Breast epithelium (tissue), 4 donors: Measurements from ENCODE around the gene BPGM. TPM values are rescaled to one million over a fixed set of nuclear protein-coding genes. Genes with fewer than 3 reads are reported as not detected.

Experiments used
- DNase-seq, 2 donors: peaks; one replicate each; pipeline ENCODE4 v3.0.0-alpha.2; 2019; ENCODE audit warnings: low spot score in 2 of 2
- H3K27ac ChIP-seq, 2 donors: fragments of 200-600 bp; sonication (generic) in 1 of 2; one replicate each; pipeline ENCODE4 v1.5.1; 2016 to 2019; ENCODE audit warnings: mild to moderate bottlenecking in 1 of 2
- H3K27me3 ChIP-seq, 2 donors: fragments of 200-600 bp; sonication (generic) in 1 of 2; one replicate each; pipeline versions ENCODE4 v1.5.1 to v1.6.0; 2017 to 2019; ENCODE audit warnings: control low read depth in 1 of 2, mild to moderate bottlenecking in 1 of 2
- H3K36me3 ChIP-seq: fragments of 200-600 bp; one replicate; pipeline ENCODE4 v1.5.1; 2019
- H3K4me1 ChIP-seq, 2 donors: fragments of 200-600 bp; sonication (generic); one replicate each; pipeline ENCODE4 v1.5.1; 2016 to 2019; ENCODE audit warnings: control low read depth in 1 of 2
- H3K4me3 ChIP-seq, 3 donors: fragments of 200-600 bp; sonication (generic); 1 replicate in 2 of 3; 2 replicates in 1 of 3; pipeline ENCODE4 v1.5.1; 2016 to 2019; ENCODE audit warnings: mild to moderate bottlenecking in 3 of 3, moderate library complexity in 2 of 3
- H3K9me3 ChIP-seq, 2 donors: fragments of 200-600 bp; sonication (generic) in 1 of 2; one replicate each; pipeline ENCODE4 v1.5.1; 2016 to 2019; ENCODE audit warnings: control low read depth in 1 of 2
- POLR2A ChIP-seq: fragments of 450-650 bp; IDR thresholded peaks from one replicate; pipeline ENCODE4 v1.6.1; 2016; ENCODE audit warnings: antibody characterized with exemption, mild to moderate bottlenecking, moderate library complexity
- POLR2AphosphoS5 ChIP-seq, 3 donors: sonication (generic); formaldehyde crosslinking; IDR thresholded peaks; one replicate each; pipeline ENCODE4 v1.6.1; 2017; ENCODE audit warnings: antibody characterized with exemption in 3 of 3
- intact Hi-C: fragments of 100-400 bp; cut with DNase I; formaldehyde crosslinking; loops from one replicate; pipeline ENCODE4 v1.15.1; 2023; ENCODE audit warnings: low total_unique reads
- total RNA-seq, 3 donors: library from RNA; depleted of rRNA; stranded (reverse); fragments of >200 nt; gene quantifications; one replicate each; pipeline ENCODE4 v1.1.0, GENCODE V29; 2016
- TF ChIP-seq, protein P1 (sequence below), 3 donors: fragments of 450-650 bp; IDR thresholded peaks; one replicate each; pipeline ENCODE4 v1.5.1; 2016 to 2017; ENCODE audit warnings: antibody characterized with exemption in 3 of 3, mild to moderate bottlenecking in 3 of 3, moderate library complexity in 3 of 3

Gene BPGM
- total RNA-seq, 3 donors from 2014 or later: 12.3 to 18.7 (median 16.4) TPM

DNA sequence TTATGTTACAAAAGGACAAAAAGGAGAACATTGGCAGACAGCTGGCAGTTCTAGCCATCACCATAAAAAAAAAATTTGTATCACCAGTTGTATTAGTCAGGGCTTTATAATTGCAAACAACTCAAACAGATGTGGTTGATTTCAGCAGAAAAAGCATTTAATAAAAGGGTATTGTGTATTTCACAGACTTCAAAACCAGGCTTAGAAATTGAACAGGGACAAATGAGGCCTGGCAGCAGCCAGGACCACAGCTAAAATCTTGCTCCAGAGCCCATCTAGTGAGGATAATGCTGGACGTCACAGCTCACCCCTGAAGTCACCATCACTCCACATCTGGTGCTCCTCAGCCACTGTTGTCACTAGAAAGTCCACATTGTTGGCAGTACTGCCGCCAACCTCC is 79.9 kb downstream of the BPGM start:
- Histone ChIP-seq H3K4me3 (no peak overlapping the region), H3K36me3 (no peaks in the 10 kb centered on the region), H3K4me1 (no peaks in the 10 kb centered on the region), H3K27me3 (no peaks in the 10 kb centered on the region), H3K9me3 (no peaks in the 10 kb centered on the region), H3K27ac (no peak overlapping the region)
- DNase-seq: no peak
- intact Hi-C loops: no loop called here
- TF ChIP-seq POLR2A (no peak), POLR2AphosphoS5 (IDR thresholded peaks at IDR 0.05) (no peak)
- TF ChIP-seq, protein P1, sequence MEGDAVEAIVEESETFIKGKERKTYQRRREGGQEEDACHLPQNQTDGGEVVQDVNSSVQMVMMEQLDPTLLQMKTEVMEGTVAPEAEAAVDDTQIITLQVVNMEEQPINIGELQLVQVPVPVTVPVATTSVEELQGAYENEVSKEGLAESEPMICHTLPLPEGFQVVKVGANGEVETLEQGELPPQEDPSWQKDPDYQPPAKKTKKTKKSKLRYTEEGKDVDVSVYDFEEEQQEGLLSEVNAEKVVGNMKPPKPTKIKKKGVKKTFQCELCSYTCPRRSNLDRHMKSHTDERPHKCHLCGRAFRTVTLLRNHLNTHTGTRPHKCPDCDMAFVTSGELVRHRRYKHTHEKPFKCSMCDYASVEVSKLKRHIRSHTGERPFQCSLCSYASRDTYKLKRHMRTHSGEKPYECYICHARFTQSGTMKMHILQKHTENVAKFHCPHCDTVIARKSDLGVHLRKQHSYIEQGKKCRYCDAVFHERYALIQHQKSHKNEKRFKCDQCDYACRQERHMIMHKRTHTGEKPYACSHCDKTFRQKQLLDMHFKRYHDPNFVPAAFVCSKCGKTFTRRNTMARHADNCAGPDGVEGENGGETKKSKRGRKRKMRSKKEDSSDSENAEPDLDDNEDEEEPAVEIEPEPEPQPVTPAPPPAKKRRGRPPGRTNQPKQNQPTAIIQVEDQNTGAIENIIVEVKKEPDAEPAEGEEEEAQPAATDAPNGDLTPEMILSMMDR (IDR thresholded peaks at IDR 0.05): no peak

DNA sequence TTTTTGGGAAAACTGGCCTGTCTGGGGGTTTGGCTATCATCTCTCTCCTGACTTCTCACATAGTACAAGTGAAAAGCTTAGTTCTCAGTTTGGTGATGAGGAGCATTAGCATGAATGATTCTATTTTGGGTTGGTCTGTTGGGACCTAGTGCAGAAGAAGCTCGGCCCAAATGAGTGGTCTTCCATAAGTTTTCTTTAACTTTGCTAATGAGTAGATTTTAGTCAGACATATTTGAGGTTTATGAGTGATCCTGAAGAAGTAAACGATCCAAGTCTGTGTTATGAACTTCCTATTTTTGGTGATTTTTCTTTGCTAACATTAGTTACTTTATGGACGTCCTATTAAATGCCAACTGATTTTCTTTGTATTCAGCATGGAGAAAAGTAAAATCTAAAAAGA is 81.1 kb downstream of the BPGM start:
- no peaks in the 10 kb centered on the region for H3K36me3 ChIP-seq
- intact Hi-C loops: no loop called here
- no peaks in the 10 kb centered on the region for H3K4me1 ChIP-seq
- TF ChIP-seq POLR2A (no peak), POLR2AphosphoS5 (IDR thresholded peaks at IDR 0.05) (no peak)
- TF ChIP-seq, protein P1 (IDR thresholded peaks at IDR 0.05): no peak
- H3K4me3 ChIP-seq: no peak overlapping the region
- DNase-seq: no peak
- no peak overlapping the region for H3K27ac ChIP-seq
- no peaks in the 10 kb centered on the region for H3K27me3 ChIP-seq
- no peaks in the 10 kb centered on the region for H3K9me3 ChIP-seq

Other genes with a start within 250 kb of the BPGM start
- gene AKR1B1, start 187.8 kb upstream of the BPGM start, total RNA-seq: 100 to 1,000 TPM in 1 of 3 donors, 10 to 100 TPM in 2; 55.0 to 200 (median 57.4) TPM
- 1 to 10 TPM in 2 of 3 donors, not detected in 1; 2.1 to 2.9 TPM for gene AKR1B10, start 119.3 kb upstream of the BPGM start, total RNA-seq
- gene AKR1B15, start 97.7 kb upstream of the BPGM start, total RNA-seq: 1 to 10 TPM in 2 of 3 donors, under 1 TPM in 1; 0.33 to 5.6 (median 3.5) TPM
- gene CALD1, start 132.8 kb downstream of the BPGM start, total RNA-seq: 100 to 1,000 TPM; 252 to 335 (median 266) TPM